ENCODE measurements around the gene MRGPRD.

DNA sequence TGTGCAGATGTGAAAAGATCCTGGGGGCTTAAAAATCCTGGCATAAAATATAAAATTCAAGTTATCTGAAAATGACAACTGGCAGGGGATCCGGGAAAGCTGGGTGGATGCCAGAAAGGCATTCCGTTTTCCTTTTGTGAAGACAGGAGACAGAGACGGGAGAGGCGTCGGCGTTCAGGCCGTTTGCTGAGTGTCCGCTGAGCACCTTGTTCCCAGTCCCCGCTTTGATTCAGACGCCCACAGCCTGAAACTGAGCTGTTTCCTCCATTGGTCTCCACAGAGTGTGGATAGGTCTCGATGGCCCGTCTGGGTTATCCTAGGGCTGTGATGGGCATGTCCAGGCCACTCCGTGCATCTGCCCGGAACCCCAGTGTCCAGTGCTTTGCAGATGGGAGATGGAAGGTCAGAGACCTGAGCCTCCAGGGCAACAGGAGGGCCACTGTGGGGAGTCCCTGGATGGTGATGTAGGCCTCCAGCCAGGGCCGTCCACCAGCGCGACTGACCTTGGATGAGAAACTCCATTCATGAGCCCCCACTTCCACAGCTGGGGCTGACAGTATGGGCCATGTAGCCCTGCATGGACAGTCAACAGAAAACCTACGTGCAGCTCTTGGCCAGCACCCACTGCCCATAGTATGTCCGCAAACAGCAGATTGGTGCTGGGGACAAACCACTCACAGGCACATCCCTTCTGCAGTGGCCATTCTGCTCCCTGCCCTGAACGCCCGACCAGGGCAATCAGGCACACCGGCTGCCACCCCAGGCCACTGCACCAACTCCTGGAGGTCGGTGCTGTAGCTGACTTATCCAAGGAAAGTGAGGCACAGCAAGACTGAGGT, 20.7 kb upstream of the MRGPRD start:
- TF ChIP-seq POLR2A (IDR thresholded peaks at IDR 0.05; ENCODE audit: low read depth, low read length) (no peak), POLR2AphosphoS5 (IDR thresholded peaks at IDR 0.05; ENCODE audit: low read depth, low read length) (no peak), PAX5 (IDR thresholded peaks at IDR 0.05; ENCODE audit: insufficient read depth, low read length, severe bottlenecking) (no peak), TAF1 (IDR thresholded peaks at IDR 0.05; ENCODE audit: low read depth, low read length) (no peak), SPI1 (IDR thresholded peaks at IDR 0.05; ENCODE audit: low read depth, low read length) (no peak), POU2F2 (IDR thresholded peaks at IDR 0.05; ENCODE audit: low read depth, low read length) (no peak)
